PC-9 (cell line): ENCODE results near the gene FAM151A. TPM values are rescaled to one million over a fixed set of nuclear protein-coding genes. Genes with fewer than 3 reads are reported as not detected.

Source experiments
- BruUV-seq: library from RNA; stranded (reverse); fragments of 400-500 nt; replicated peaks from 2 replicates; lab custom pipeline; 2021; lab: Mats Ljungman, UMichigan
- CTCF ChIA-PET: fragments of 300-600 bp; sonication (Branson Sonifier 250); formaldehyde crosslinking; loops from one replicate; lab custom pipeline; 2022; ENCODE audit warnings: antibody characterized with exemption; lab: Charles Lee
- POLR2A ChIA-PET: fragments of 300-600 bp; sonication (Branson Sonifier 250); formaldehyde crosslinking; loops from one replicate; lab custom pipeline; 2022; ENCODE audit warnings: antibody characterized with exemption; ENCODE audit not compliant: unreplicated experiment; lab: Charles Lee
- DNase-seq, 2 experiments: peaks; one replicate each; pipeline versions ENCODE4 v3.0.0 to v3.0.0-alpha.2; 2015 to 2022; ENCODE audit warnings: mixed read lengths in 1 of 2
- H2AFZ ChIP-seq: fragments of 200-600 bp; sonication (generic); 2 replicates; pipeline ENCODE4 v1.8.1; 2017; ENCODE audit warnings: antibody characterized with exemption
- H3F3A ChIP-seq: fragments of 200-600 bp; sonication (generic); 2 replicates; pipeline ENCODE4 v1.8.1; 2017; ENCODE audit warnings: antibody characterized with exemption, mild to moderate bottlenecking, low read depth; ENCODE audit not compliant: insufficient read depth
- H3K27ac ChIP-seq: fragments of 200-600 bp; sonication (generic); 2 replicates; pipeline ENCODE4 v1.6.1; 2016; ENCODE audit warnings: mixed run types
- H3K27me3 ChIP-seq: fragments of 200-600 bp; sonication (generic); 2 replicates; pipeline ENCODE4 v1.6.1; 2016; ENCODE audit warnings: low read depth, mixed run types; ENCODE audit not compliant: insufficient read depth
- H3K36me3 ChIP-seq: fragments of 200-600 bp; sonication (generic); 2 replicates; pipeline ENCODE4 v1.6.1; 2016; ENCODE audit warnings: low read depth, mixed run types
- H3K4me1 ChIP-seq: fragments of 200-600 bp; sonication (generic); replicated peaks from 2 replicates; pipeline ENCODE4 v1.6.1; 2016; ENCODE audit warnings: mixed run types; ENCODE audit not compliant: insufficient read depth
- H3K4me2 ChIP-seq: fragments of 200-600 bp; sonication (generic); 2 replicates; pipeline ENCODE4 v1.6.1; 2017; ENCODE audit warnings: mixed run types
- H3K4me3 ChIP-seq: fragments of 200-600 bp; sonication (generic); 2 replicates; pipeline ENCODE4 v1.6.1; 2016; ENCODE audit warnings: mixed run types
- H3K79me2 ChIP-seq: fragments of 200-600 bp; sonication (generic); 2 replicates; pipeline ENCODE4 v1.6.1; 2017; ENCODE audit warnings: low read depth, mixed run types
- H3K9me2 ChIP-seq: fragments of 200-600 bp; sonication (generic); 2 replicates; pipeline ENCODE4 v1.8.1; 2017; ENCODE audit warnings: mild to moderate bottlenecking; ENCODE audit not compliant: insufficient read depth
- H3K9me3 ChIP-seq: fragments of 200-600 bp; sonication (generic); 2 replicates; pipeline ENCODE4 v1.8.1; 2016; ENCODE audit warnings: low read depth; ENCODE audit not compliant: insufficient read depth
- H4K20me1 ChIP-seq: fragments of 200-600 bp; sonication (generic); 2 replicates; pipeline ENCODE4 v1.8.1; 2017; ENCODE audit not compliant: insufficient read depth
- CTCF ChIP-seq: fragments of 200-600 bp; sonication (generic); conservative IDR thresholded peaks from 2 replicates; pipeline ENCODE4 v1.6.1; 2017; ENCODE audit warnings: mixed run types, antibody characterized with exemption, mild to moderate bottlenecking, moderate library complexity
- EZH2 ChIP-seq: fragments of 200-600 bp; sonication (generic); IDR thresholded peaks from 2 replicates; pipeline ENCODE4 v1.8.0; 2017; ENCODE audit warnings: antibody characterized with exemption, low read depth
- intact Hi-C: fragments of 100-400 bp; cut with micrococcal nuclease; formaldehyde crosslinking; loops from one replicate; pipeline ENCODE4 v1.10.0; 2022; ENCODE audit not compliant: unreplicated experiment
- total RNA-seq: library from RNA; stranded (reverse); gene quantifications from 2 replicates; pipeline ENCODE4 v1.2.3, GENCODE V29; 2021

FAM151A gene
- total RNA-seq, 1 experiment from 2014 or later = not detected

DNA sequence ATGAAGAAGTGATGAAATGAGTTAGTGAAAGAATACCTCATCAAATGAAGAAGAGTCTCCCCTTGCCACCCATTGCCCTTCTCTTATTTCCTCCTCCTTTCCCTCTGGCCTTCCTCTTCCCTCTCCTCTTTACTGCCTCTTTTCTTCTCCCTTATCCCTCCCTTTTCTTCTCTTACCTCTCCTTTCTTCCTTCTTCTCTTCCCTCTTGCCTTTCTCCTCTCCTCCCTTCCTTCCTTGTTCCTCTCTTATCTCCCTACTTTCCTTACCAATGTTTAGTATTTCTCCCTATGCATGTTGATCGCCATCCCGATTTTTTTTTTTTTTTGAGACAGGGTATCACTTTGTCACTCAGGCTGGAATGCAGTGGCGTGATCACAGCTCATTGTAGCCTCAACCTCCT is 27.1 kb upstream of the FAM151A start:
- Histone ChIP-seq H3K4me3 (no peak overlapping the region), H4K20me1 (no peaks in the 10 kb centered on the region), H3K4me1 (no peaks in the 10 kb centered on the region), H3F3A (no peaks in the 10 kb centered on the region), H2AFZ (no peak overlapping the region), H3K9me2 (no peaks in the 10 kb centered on the region), H3K9me3 (no peaks in the 10 kb centered on the region), H3K27me3 (peaks cover 24% of the 10 kb centered on the region), H3K4me2 (no peak overlapping the region), H3K36me3 (no peaks in the 10 kb centered on the region), H3K27ac (no peak overlapping the region), H3K79me2 (no peaks in the 10 kb centered on the region)
- no peak for TF ChIP-seq CTCF
- no peak for TF ChIP-seq EZH2
- intact Hi-C loops = no loop called here
- POLR2A ChIA-PET = no interaction called here
- DNase-seq = no peak
- BruUV-seq = no TSS peak
- CTCF ChIA-PET = interaction anchor here (0.6 to 0.7 kb wide), 2 partner anchors 157 to 246 kb away, joined by 3 to 4 read pairs; no protein-coding TSS in a partner anchor

- BruUV-seq = no TSS peak
- Histone ChIP-seq H3K4me1 (no peaks in the 10 kb centered on the region), H3K4me2 (no peak overlapping the region), H3K27me3 (peaks cover 24% of the 10 kb centered on the region), H3K27ac (no peak overlapping the region), H2AFZ (no peak overlapping the region), H3K79me2 (no peaks in the 10 kb centered on the region), H4K20me1 (no peaks in the 10 kb centered on the region), H3F3A (no peaks in the 10 kb centered on the region), H3K4me3 (no peak overlapping the region), H3K9me3 (no peaks in the 10 kb centered on the region), H3K36me3 (no peaks in the 10 kb centered on the region), H3K9me2 (no peaks in the 10 kb centered on the region)
- intact Hi-C loops = no loop called here
- ChIA-PET CTCF (interaction anchor here (0.6 to 0.7 kb wide), 2 partner anchors 157 to 246 kb away, joined by 3 to 4 read pairs; no protein-coding TSS in a partner anchor), POLR2A (no interaction called here)
- TF ChIP-seq EZH2 (no peak), CTCF (no peak)
- DNase-seq = no peak
Observed at GRCh38 chr1:54649921-54650320, 26.6 kb upstream of the FAM151A start.

GRCh38 chr1:54649130-54649898 is 26.0 kb upstream of the FAM151A start:
- Histone ChIP-seq H2AFZ (no peak overlapping the region), H3K36me3 (no peaks in the 10 kb centered on the region), H3K4me2 (no peak overlapping the region), H3K4me1 (no peaks in the 10 kb centered on the region), H3K79me2 (no peaks in the 10 kb centered on the region), H3K9me2 (no peaks in the 10 kb centered on the region), H4K20me1 (no peaks in the 10 kb centered on the region), H3K27ac (no peak overlapping the region), H3K4me3 (no peak overlapping the region), H3F3A (no peaks in the 10 kb centered on the region), H3K9me3 (no peaks in the 10 kb centered on the region), H3K27me3 (peaks cover 24% of the 10 kb centered on the region)
- intact Hi-C loops = no loop called here
- DNase-seq = no peak
- TF ChIP-seq EZH2 (no peak), CTCF (no peak)
- no TSS peak for BruUV-seq
- CTCF ChIA-PET = interaction anchor here (0.6 kb wide), 1 partner anchor 245 kb away, joined by 3 read pairs; no protein-coding TSS in a partner anchor
- POLR2A ChIA-PET = no interaction called here
